Epithelial cell of esophagus (primary cell): ENCODE results near the gene KCNJ10.

ENCODE experiments used
- DNase-seq: peaks from one replicate; pipeline ENCODE4 v3.0.0; 2010; ENCODE audit warnings: low read depth
- H3K4me3 ChIP-seq: 2 replicates; pipeline ENCODE4 v1.5.1; 2011; ENCODE audit warnings: mild to moderate bottlenecking, low read length, control low read depth
- CTCF ChIP-seq: IDR thresholded peaks from 2 replicates; pipeline ENCODE4 v1.5.1; 2011; ENCODE audit warnings: low read depth, mild to moderate bottlenecking, low read length, control low read depth, inconsistent platforms; ENCODE audit not compliant: insufficient read depth; ENCODE audit errors: missing control alignments

Gene KCNJ10

GRCh38 chr1:160009081-160009480 is 60.9 kb downstream of the KCNJ10 start:
- H3K4me3 ChIP-seq, result no peak overlapping the region
- no peak for DNase-seq
- no peak for TF ChIP-seq CTCF

GRCh38 chr1:160007577-160008200 is 62.3 kb downstream of the KCNJ10 start:
- peak; percentile 59 for TF ChIP-seq CTCF
- DNase-seq, result peak; percentile 42

GRCh38 chr1:160006312-160006940 is 63.5 kb downstream of the KCNJ10 start:
- TF ChIP-seq CTCF, result peak; percentile 99
- H3K4me3 ChIP-seq, result no peak overlapping the region
- peak; percentile 83 for DNase-seq

More at GRCh38 chr1:160007577-160008200, 62.3 kb downstream of the KCNJ10 start:
- no peak overlapping the region for H3K4me3 ChIP-seq

- DNase-seq, result no peak
- no peak for TF ChIP-seq CTCF
- H3K4me3 ChIP-seq, result no peak overlapping the region
Measured at GRCh38 chr1:160005070-160005469, 64.9 kb downstream of the KCNJ10 start.

GRCh38 chr1:160004425-160004824 is 65.5 kb downstream of the KCNJ10 start:
- DNase-seq, result no peak
- TF ChIP-seq CTCF, result no peak

GRCh38 chr1:160004001-160004400 is 66.0 kb downstream of the KCNJ10 start:
- DNase-seq, result peak; percentile 84
- no peak overlapping the region for H3K4me3 ChIP-seq
- no peak for TF ChIP-seq CTCF

More at GRCh38 chr1:160004425-160004824, 65.5 kb downstream of the KCNJ10 start:
- no peak overlapping the region for H3K4me3 ChIP-seq

GRCh38 chr1:160001440-160001839 is 68.5 kb downstream of the KCNJ10 start:
- H3K4me3 ChIP-seq, result no peak overlapping the region
- no peak for DNase-seq
- TF ChIP-seq CTCF, result no peak
